DND-41 (cell line): ENCODE measurements around the gene PTCHD1.

Source experiments
- ATAC-seq: fragments of 200-7000 bp; cut with Tn5 transposase; 3 replicates; pipeline ENCODE4 v1.9.1; 2021; ENCODE audit warnings: low read depth; ENCODE audit not compliant: insufficient read depth
- DNase-seq: peaks from one replicate; pipeline ENCODE4 v3.0.0-alpha.2; 2020
- H2AFZ ChIP-seq: 2 replicates; pipeline ENCODE4 v1.6.0; 2012; ENCODE audit warnings: low read depth, low read length
- H3K27ac ChIP-seq: 2 replicates; pipeline ENCODE4 v1.5.1; 2012; ENCODE audit warnings: low read length, inconsistent platforms
- H3K27me3 ChIP-seq: fragments of 200-600 bp; sonication (generic); 2 replicates; pipeline ENCODE4 v1.6.0; 2012; ENCODE audit warnings: low read length, mild to moderate bottlenecking, inconsistent platforms; ENCODE audit not compliant: insufficient read depth, poor library complexity
- H3K36me3 ChIP-seq: 2 replicates; pipeline ENCODE4 v1.5.1; 2012; ENCODE audit warnings: low read length, inconsistent platforms; ENCODE audit not compliant: insufficient read depth
- H3K4me1 ChIP-seq: 2 replicates; pipeline ENCODE4 v1.5.1; 2012; ENCODE audit warnings: mild to moderate bottlenecking, low read length; ENCODE audit not compliant: insufficient read depth
- H3K4me2 ChIP-seq: 2 replicates; pipeline ENCODE4 v1.6.0; 2012; ENCODE audit warnings: mild to moderate bottlenecking, moderate library complexity, low read length, inconsistent platforms; ENCODE audit not compliant: insufficient read depth
- H3K4me3 ChIP-seq, 2 experiments: fragments of 200-600 bp in 1 of 2; shearing (Covaris generic) in 1 of 2; 2 replicates each; pipeline ENCODE4 v1.5.1; 2012 to 2016; ENCODE audit warnings: inconsistent platforms in 2 of 2, low read length in 2 of 2, mild to moderate bottlenecking in 2 of 2, low read depth in 1 of 2, moderate library complexity in 1 of 2
- H3K79me2 ChIP-seq: 2 replicates; pipeline ENCODE4 v1.6.0; 2012; ENCODE audit warnings: low read length, inconsistent platforms; ENCODE audit not compliant: insufficient read depth
- H3K9ac ChIP-seq: 2 replicates; pipeline ENCODE4 v1.6.0; 2012; ENCODE audit warnings: low read depth, mild to moderate bottlenecking, inconsistent platforms, low read length, moderate library complexity
- H3K9me3 ChIP-seq: 2 replicates; pipeline ENCODE4 v1.5.1; 2012; ENCODE audit warnings: low read length, moderate library complexity, mild to moderate bottlenecking, inconsistent platforms; ENCODE audit not compliant: insufficient read depth, severe bottlenecking
- H4K20me1 ChIP-seq: 2 replicates; pipeline ENCODE4 v1.6.0; 2012; ENCODE audit warnings: low read length; ENCODE audit not compliant: insufficient read depth
- CTCF ChIP-seq: IDR thresholded peaks from 2 replicates; pipeline ENCODE4 v1.5.1; 2012; ENCODE audit warnings: borderline replicate concordance, low read length, moderate library complexity, mild to moderate bottlenecking; ENCODE audit not compliant: poor library complexity, severe bottlenecking; ENCODE audit errors: extremely low read depth
- EZH2 ChIP-seq: IDR thresholded peaks from 3 replicates; pipeline ENCODE4 v1.6.1; 2012; ENCODE audit warnings: borderline replicate concordance, low read depth, mild to moderate bottlenecking, moderate library complexity, low read length, inconsistent platforms; ENCODE audit not compliant: severe bottlenecking

The PTCHD1 gene

GRCh38 chrX:23332888-23333821 is 1.5 kb upstream of the PTCHD1 start:
- DNase-seq (no peak), ATAC-seq (no peak)
- H3K27ac ChIP-seq, result no peak overlapping the region
- no peak for TF ChIP-seq EZH2
- TF ChIP-seq CTCF, result no peak
- H3K4me2 ChIP-seq, result no peak overlapping the region
- H3K4me1 ChIP-seq, result no peaks in the 10 kb centered on the region
- H3K27me3 ChIP-seq, result no peaks in the 10 kb centered on the region
- no peak overlapping the region for H3K9ac ChIP-seq
- no peaks in the 10 kb centered on the region for H3K79me2 ChIP-seq
- no peak overlapping the region for H3K4me3 ChIP-seq
- H2AFZ ChIP-seq, result no peak overlapping the region
- no peaks in the 10 kb centered on the region for H4K20me1 ChIP-seq
- no peaks in the 10 kb centered on the region for H3K36me3 ChIP-seq
- no peaks in the 10 kb centered on the region for H3K9me3 ChIP-seq

- H3K9ac ChIP-seq, result no peak overlapping the region
- H3K4me2 ChIP-seq, result no peak overlapping the region
- H3K79me2 ChIP-seq, result no peaks in the 10 kb centered on the region
- ATAC-seq, result no peak
- H2AFZ ChIP-seq, result no peak overlapping the region
- H4K20me1 ChIP-seq, result no peaks in the 10 kb centered on the region
- no peaks in the 10 kb centered on the region for H3K36me3 ChIP-seq
- no peak overlapping the region for H3K4me3 ChIP-seq
- no peaks in the 10 kb centered on the region for H3K9me3 ChIP-seq
- H3K27me3 ChIP-seq, result no peaks in the 10 kb centered on the region
- DNase-seq, result no peak
- no peak for TF ChIP-seq EZH2
- TF ChIP-seq CTCF, result no peak
- no peaks in the 10 kb centered on the region for H3K4me1 ChIP-seq
- no peak overlapping the region for H3K27ac ChIP-seq
These were observed 668 bp upstream of the PTCHD1 start for GRCh38 chrX:23333842-23334520.

- Histone ChIP-seq H4K20me1 (no peaks in the 10 kb centered on the region), H3K36me3 (no peaks in the 10 kb centered on the region), H3K9ac (no peak overlapping the region), H3K27ac (no peak overlapping the region), H2AFZ (no peak overlapping the region), H3K4me2 (no peak overlapping the region), H3K79me2 (no peaks in the 10 kb centered on the region), H3K27me3 (no peaks in the 10 kb centered on the region), H3K4me3 (no peak overlapping the region), H3K9me3 (no peaks in the 10 kb centered on the region), H3K4me1 (no peaks in the 10 kb centered on the region)
- ATAC-seq, result no peak
- TF ChIP-seq EZH2 (no peak), CTCF (no peak)
- DNase-seq, result no peak
These were observed 165 bp upstream of the PTCHD1 start for GRCh38 chrX:23334521-23334847.
